T-helper 2 cell treated with Interferon-gamma antibody and Interleukin-4, amounts not matched to agents 100 ng/mL and 5 ng/mL, for 36 hours (primary cell): ENCODE measurements around the gene ZNF638. TPM values are rescaled to one million over a fixed set of nuclear protein-coding genes. Genes with fewer than 3 reads are reported as not detected.

Source experiments
- intact Hi-C: fragments of 100-400 bp; cut with micrococcal nuclease; formaldehyde crosslinking; loops from one replicate; pipeline ENCODE4 v1.15.1; 2023
- total RNA-seq: library from RNA; stranded (reverse); gene quantifications from 2 replicates; pipeline ENCODE4 v1.2.3, GENCODE V29; 2022

Gene ZNF638
- total RNA-seq, 1 donor from 2014 or later = 96.0 TPM

DNA sequence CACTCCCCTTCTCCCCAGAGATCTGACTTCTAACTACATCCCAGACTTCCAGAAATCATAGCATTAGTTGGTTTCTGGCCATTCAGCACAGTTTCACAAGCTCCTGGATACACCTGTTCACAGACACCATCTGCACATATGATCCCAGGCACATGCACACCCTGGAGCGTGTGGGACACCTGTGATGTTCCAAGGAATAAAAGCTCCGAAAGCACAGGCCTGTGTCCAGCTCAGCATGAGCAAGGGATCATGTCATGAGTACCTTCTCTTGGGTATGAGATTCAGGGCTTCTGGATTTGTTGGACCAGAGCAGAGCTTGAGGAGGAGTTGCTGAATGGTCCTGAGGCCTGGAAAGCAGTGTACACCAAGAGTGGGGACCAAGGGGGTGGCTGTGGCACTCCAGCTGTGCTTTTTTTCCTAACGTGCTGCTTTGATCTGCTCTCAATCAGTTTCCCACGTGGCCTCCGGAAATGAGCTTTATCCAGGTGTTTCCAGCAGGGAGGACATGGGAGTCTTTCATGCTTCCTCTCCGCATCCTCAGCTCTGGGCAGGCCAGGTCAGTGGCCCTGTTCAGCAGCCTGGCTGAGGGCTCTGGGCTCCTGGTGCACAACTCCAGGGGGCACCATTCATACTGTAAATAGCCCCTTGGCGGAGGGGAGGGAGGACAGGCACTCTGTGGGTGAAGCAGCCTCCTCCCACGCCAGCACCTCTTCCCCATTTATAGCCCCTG is 123.6 kb downstream of the ZNF638 start:
- intact Hi-C loops = no loop called here

DNA sequence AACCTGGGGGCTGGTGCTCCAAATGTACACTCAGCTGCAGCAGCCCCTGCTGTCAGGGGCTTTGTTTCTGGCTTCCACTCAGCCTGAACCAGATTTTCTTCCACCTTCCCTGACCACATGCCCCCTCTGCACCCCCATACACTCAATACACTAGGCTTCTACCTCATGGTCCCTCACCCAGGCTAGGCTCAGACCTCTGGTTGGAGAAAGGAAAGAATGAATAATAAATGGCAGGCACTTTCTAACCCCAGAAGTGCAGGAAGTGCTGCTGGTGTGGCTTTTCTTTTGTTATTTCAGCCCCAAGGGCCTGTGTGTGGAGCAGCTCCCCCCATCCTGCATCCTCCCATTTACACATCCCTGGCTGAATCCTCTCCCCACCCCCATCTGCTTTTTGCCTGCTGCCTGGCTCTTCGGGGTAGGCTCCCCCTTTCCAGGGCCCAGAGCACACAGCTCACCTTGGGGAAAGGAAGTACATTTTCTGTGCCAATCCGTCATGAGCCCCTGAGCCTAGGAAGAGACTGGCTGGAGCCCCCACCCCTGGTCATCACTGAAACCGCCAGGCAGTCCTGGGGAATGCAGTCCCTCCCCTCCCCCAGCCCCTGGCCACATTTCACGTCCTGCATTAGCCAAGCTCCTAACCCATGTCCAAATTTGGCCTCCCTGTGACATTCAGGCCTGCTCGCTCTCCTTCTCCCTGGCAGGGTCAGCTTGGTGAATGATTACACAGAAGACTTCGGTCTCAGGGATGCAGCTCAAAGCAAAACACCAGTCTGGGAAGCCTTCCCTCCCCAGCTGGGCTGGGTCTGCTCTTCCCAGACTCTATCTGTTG is 124.4 kb downstream of the ZNF638 start:
- intact Hi-C loops = no loop called here

DNA sequence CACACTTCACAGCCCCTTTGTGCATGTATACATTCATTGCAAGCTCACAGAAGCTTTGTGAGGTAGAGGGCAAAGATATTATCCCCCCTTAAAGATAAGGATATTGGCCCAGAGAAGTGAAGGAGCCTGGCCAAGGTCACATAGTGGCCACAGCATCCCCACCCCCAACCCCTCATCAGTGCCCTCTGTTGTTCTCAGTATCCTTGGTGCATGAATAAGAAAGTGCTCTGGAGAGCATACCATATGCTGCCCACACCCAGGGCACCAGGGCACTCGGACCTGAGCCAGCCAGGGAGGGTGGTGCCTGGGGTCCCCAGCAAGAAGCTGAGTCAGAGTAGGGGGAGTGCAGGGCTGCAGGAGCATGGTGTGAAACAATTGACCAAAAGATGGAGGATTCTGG is 125.0 kb downstream of the ZNF638 start:
- intact Hi-C loops = no loop called here

DNA sequence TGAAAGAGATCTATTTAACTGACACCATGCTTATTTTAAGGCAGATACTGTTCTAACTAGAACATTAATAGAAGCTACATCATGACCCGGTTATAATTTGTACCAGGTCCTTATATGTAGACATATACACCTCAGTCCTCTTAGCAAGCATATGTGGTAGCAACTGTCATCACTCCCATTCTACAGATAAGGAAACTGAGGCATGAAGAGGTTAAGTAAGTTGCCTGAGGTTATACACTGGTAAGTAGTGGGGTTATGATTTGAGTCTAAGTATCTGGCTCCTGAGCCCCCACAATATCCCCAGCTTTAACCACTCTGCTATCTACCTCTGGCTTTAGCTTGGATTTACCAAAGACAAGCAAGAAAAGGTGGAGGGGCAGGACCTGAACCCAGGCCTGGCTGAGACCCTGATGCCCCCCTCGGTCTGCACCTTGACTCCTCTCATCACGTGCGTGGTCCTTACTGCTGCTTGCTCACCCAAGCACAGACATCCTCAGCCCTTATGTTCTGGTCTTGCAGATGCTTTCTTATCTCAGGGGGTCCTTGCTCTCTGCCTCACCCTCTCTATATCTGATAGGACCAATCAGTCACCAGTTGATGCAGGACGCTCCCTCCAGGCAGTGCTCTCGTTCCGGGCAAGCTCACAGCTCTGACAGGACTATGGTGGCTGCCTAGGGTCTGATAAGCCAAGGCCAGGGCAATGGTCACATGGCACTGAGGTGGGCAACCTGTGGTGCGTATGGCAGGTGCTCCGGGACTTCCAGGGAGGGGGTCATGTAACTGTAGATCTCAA is 125.7 kb downstream of the ZNF638 start:
- intact Hi-C loops = no loop called here

- intact Hi-C loops = no loop called here
These were observed 126.3 kb downstream of the ZNF638 start for GRCh38 chr2:71457923-71458322.

GRCh38 chr2:71458413-71459083 is 127.0 kb downstream of the ZNF638 start:
- intact Hi-C loops = no loop called here

- intact Hi-C loops = no loop called here
These were observed 127.5 kb downstream of the ZNF638 start for GRCh38 chr2:71459084-71459431.

DNA sequence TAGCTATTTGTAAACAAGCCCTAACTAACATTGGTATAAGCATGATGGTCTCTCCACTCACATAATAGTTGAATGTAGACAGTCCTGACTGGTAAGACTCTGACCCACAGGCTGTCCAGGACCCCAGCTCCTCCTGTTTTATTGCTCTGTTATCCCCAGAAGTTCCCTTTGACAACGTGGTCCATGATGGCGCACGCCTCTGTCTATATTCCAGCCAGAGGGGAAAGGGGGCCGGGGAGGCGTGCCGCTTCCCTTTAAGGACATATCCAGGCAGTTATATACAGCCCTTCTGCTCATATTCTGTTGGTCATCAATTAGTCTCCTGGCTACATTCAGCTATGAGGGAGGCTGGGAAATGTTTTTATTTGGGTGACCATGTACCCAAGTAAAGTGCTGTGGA is 128.5 kb downstream of the ZNF638 start:
- intact Hi-C loops = no loop called here

GRCh38 chr2:71460595-71461303 is 129.2 kb downstream of the ZNF638 start:
- intact Hi-C loops = no loop called here

DNA sequence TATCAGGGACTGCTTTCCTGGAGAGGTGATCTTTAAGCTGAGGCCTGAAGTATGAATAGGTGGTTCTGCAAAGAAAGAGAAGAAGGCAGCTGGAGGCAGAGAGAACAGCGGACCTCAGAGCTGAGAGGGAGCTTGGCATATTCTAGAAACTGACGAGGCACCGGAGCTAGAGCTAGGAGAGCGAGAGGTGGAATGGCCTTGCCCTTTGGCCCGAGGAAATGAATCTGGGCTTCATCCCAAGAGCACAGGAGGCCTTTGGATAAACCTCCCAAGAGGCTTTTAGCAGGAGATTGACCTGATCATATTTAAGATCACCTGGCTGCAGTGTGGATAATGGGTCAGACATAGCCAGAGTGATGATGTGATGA is 129.7 kb downstream of the ZNF638 start:
- intact Hi-C loops = no loop called here

GRCh38 chr2:71462056-71462605 is 130.5 kb downstream of the ZNF638 start:
- intact Hi-C loops = no loop called here

DNA sequence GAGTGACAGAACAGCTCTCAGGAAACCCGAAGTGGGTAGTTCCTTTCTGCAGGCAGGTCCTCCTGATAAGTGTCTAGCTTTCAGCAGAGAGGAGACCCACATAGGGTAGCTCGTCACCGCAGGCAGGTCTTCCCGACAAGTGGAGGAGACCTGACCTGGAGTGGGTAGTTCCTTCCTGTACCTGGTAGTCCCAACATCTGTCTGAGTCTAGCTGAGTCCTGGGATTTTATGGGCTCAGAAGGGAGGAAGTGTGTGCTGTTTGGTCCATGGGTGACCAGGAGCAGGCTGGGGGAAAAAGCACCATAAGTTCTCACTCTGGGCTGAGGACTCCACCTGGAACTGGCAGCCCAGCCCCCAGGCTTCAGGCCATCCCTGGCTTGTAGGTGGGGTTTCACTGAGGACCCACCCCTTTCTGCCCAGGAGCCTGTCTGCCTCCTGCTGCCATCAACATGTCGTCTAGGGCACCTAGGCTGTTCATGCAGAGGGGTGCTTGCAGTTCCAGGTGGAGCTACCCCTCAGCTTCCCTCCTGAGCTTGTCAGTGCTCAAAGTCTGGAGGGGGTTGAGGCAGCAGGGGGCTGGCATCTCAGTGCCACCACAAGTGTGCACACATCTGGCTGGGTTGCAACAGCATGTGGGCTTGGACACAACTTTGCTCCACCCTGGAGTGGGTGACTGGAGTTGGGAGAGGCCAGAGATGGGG is 131.2 kb downstream of the ZNF638 start:
- intact Hi-C loops = no loop called here

GRCh38 chr2:71463342-71463654 is 131.7 kb downstream of the ZNF638 start:
- intact Hi-C loops = no loop called here

DNA sequence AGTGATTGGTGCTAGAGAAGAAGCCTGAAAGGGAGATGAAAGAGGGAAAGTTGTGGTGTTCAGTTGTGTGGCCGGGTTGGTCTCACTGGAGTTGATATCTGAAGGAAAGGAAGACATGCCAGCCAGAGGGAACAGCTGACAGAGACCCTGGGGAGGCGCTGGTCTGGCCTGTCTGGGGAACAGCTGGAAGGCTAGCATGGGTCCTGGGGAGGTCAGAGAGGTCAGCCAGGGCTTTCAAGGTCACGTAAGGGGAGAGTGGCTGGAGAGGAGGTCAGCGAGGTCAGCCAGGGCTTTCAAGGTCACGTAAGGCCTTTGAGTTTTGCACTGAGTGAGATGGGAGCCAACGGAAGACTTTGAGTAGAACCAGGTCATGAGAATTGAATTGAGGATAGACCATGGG is 132.8 kb downstream of the ZNF638 start:
- intact Hi-C loops = no loop called here

- intact Hi-C loops = no loop called here
These were observed 133.8 kb downstream of the ZNF638 start for GRCh38 chr2:71465356-71465755.

GRCh38 chr2:71465961-71466300 is 134.3 kb downstream of the ZNF638 start:
- intact Hi-C loops = no loop called here

DNA sequence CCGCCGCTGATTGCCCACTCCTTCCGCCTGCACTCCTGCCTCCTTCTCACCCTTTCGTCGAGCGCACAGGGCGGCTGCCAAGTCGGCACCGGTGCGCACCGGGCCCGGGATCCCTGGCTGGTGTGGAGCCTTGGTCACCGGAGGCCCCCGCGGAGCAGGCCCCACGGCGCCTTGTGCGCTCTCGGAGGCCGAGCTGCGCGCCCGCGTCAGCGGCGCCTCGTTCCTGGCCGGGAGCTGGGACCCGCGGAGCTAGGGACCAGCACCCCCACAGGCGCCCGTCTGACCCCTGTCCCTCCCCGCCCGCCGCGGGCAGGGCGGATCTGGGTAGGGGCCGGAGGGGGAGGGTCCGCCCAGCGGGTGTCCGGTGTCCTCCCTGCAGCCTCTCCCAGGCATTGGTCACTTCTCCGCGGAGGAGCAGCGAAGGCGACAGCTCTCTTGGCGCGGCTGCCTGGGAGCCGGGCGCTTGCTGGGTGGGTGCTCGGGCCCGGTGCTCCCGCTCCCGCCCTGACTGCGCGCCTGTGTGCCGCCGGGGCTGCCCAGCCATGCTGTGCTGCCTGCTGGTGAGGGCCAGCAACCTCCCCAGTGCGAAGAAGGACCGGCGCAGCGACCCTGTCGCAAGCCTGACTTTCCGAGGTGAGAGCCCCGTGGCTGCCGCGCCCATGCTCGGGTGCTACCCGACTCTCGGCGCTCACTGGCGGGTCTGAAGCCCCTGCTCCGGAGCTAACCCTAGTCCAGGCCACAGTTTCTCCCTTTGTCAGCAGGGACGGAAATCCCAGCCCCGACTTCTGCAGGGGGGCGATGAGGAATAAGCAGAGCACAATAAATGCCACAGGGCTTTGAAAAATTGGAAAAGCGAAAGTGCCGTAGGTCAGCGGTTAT is 135.0 kb downstream of the ZNF638 start:
- intact Hi-C loops = no loop called here

- intact Hi-C loops = no loop called here
These were observed 135.7 kb downstream of the ZNF638 start for GRCh38 chr2:71467180-71467815.
